PC-9 (cell line): ENCODE measurements around the gene NBEAL2. TPM values are rescaled to one million over a fixed set of nuclear protein-coding genes. Genes with fewer than 3 reads are reported as not detected.

Experiments used
- BruUV-seq: library from RNA; stranded (reverse); fragments of 400-500 nt; replicated peaks from 2 replicates; lab custom pipeline; 2021; lab: Mats Ljungman, UMichigan
- CTCF ChIA-PET: fragments of 300-600 bp; sonication (Branson Sonifier 250); formaldehyde crosslinking; loops from one replicate; lab custom pipeline; 2022; ENCODE audit warnings: antibody characterized with exemption; lab: Charles Lee
- POLR2A ChIA-PET: fragments of 300-600 bp; sonication (Branson Sonifier 250); formaldehyde crosslinking; loops from one replicate; lab custom pipeline; 2022; ENCODE audit warnings: antibody characterized with exemption; ENCODE audit not compliant: unreplicated experiment; lab: Charles Lee
- DNase-seq, 2 experiments: peaks; one replicate each; pipeline versions ENCODE4 v3.0.0 to v3.0.0-alpha.2; 2015 to 2022; ENCODE audit warnings: mixed read lengths in 1 of 2
- H2AFZ ChIP-seq: fragments of 200-600 bp; sonication (generic); 2 replicates; pipeline ENCODE4 v1.8.1; 2017; ENCODE audit warnings: antibody characterized with exemption
- H3F3A ChIP-seq: fragments of 200-600 bp; sonication (generic); 2 replicates; pipeline ENCODE4 v1.8.1; 2017; ENCODE audit warnings: antibody characterized with exemption, mild to moderate bottlenecking, low read depth; ENCODE audit not compliant: insufficient read depth
- H3K27ac ChIP-seq: fragments of 200-600 bp; sonication (generic); 2 replicates; pipeline ENCODE4 v1.6.1; 2016; ENCODE audit warnings: mixed run types
- H3K27me3 ChIP-seq: fragments of 200-600 bp; sonication (generic); 2 replicates; pipeline ENCODE4 v1.6.1; 2016; ENCODE audit warnings: low read depth, mixed run types; ENCODE audit not compliant: insufficient read depth
- H3K36me3 ChIP-seq: fragments of 200-600 bp; sonication (generic); 2 replicates; pipeline ENCODE4 v1.6.1; 2016; ENCODE audit warnings: low read depth, mixed run types
- H3K4me1 ChIP-seq: fragments of 200-600 bp; sonication (generic); replicated peaks from 2 replicates; pipeline ENCODE4 v1.6.1; 2016; ENCODE audit warnings: mixed run types; ENCODE audit not compliant: insufficient read depth
- H3K4me2 ChIP-seq: fragments of 200-600 bp; sonication (generic); 2 replicates; pipeline ENCODE4 v1.6.1; 2017; ENCODE audit warnings: mixed run types
- H3K4me3 ChIP-seq: fragments of 200-600 bp; sonication (generic); 2 replicates; pipeline ENCODE4 v1.6.1; 2016; ENCODE audit warnings: mixed run types
- H3K79me2 ChIP-seq: fragments of 200-600 bp; sonication (generic); 2 replicates; pipeline ENCODE4 v1.6.1; 2017; ENCODE audit warnings: low read depth, mixed run types
- H3K9me2 ChIP-seq: fragments of 200-600 bp; sonication (generic); 2 replicates; pipeline ENCODE4 v1.8.1; 2017; ENCODE audit warnings: mild to moderate bottlenecking; ENCODE audit not compliant: insufficient read depth
- H3K9me3 ChIP-seq: fragments of 200-600 bp; sonication (generic); 2 replicates; pipeline ENCODE4 v1.8.1; 2016; ENCODE audit warnings: low read depth; ENCODE audit not compliant: insufficient read depth
- H4K20me1 ChIP-seq: fragments of 200-600 bp; sonication (generic); 2 replicates; pipeline ENCODE4 v1.8.1; 2017; ENCODE audit not compliant: insufficient read depth
- EZH2 ChIP-seq: fragments of 200-600 bp; sonication (generic); IDR thresholded peaks from 2 replicates; pipeline ENCODE4 v1.8.0; 2017; ENCODE audit warnings: antibody characterized with exemption, low read depth
- intact Hi-C: fragments of 100-400 bp; cut with micrococcal nuclease; formaldehyde crosslinking; loops from one replicate; pipeline ENCODE4 v1.10.0; 2022; ENCODE audit not compliant: unreplicated experiment
- total RNA-seq: library from RNA; stranded (reverse); gene quantifications from 2 replicates; pipeline ENCODE4 v1.2.3, GENCODE V29; 2021
- TF ChIP-seq, protein P1 (sequence below): fragments of 200-600 bp; sonication (generic); conservative IDR thresholded peaks from 2 replicates; pipeline ENCODE4 v1.6.1; 2017; ENCODE audit warnings: mixed run types, antibody characterized with exemption, mild to moderate bottlenecking, moderate library complexity

NBEAL2 gene
- total RNA-seq, 1 experiment from 2014 or later: 81.0 TPM

DNA sequence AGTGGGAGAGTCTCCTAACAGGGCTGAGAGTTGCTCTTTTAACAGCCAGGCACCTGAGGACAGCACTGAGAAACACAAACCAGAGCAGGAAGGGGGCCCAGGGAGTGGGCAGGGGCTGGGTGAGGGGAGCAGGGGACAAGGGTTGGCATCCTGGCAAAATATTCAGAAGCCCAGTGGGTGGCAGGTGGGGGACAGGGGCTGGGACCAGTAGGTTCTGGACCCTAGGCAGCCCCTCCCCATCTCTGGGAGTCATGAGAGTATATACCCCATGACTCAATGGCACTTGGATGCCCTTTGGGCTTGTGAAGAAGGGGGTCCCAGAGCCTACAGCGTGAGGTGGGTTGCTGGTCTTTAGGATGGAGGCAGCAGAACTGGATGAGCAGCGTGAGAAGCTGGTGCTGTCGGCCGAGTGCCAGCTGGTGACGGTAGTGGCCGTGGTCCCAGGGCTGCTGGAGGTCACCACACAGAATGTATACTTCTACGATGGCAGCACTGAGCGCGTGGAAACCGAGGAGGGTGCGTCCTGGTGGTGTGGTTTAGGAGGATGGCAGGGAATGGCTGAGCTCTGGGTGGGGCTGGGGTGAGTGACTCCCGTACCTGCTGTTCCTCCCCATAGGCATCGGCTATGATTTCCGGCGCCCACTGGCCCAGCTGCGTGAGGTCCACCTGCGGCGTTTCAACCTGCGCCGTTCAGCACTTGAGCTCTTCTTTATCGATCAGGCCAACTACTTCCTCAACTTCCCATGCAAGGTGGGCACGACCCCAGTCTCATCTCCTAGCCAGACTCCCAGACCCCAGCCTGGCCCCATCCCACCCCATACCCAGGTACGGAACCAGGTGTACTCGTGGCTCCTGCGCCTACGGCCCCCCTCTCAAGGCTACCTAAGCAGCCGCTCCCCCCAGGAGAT, 24.2 kb downstream of the NBEAL2 start:
- BruUV-seq: no TSS peak
- no peaks in the 10 kb centered on the region for H3K4me1 ChIP-seq
- H3K9me3 ChIP-seq: no peaks in the 10 kb centered on the region
- POLR2A ChIA-PET: no interaction called here
- H3K79me2 ChIP-seq: no peaks in the 10 kb centered on the region
- DNase-seq: no peak
- no peak for TF ChIP-seq EZH2
- H3K4me3 ChIP-seq: no peak overlapping the region
- CTCF ChIA-PET: no interaction called here
- intact Hi-C loops: no loop called here
- no peaks in the 10 kb centered on the region for H3K36me3 ChIP-seq
- H3K27ac ChIP-seq: no peak overlapping the region
- H3F3A ChIP-seq: no peaks in the 10 kb centered on the region
- H4K20me1 ChIP-seq: no peaks in the 10 kb centered on the region
- H3K9me2 ChIP-seq: no peaks in the 10 kb centered on the region
- H3K27me3 ChIP-seq: no peaks in the 10 kb centered on the region
- no peak overlapping the region for H3K4me2 ChIP-seq
- H2AFZ ChIP-seq: no peak overlapping the region

DNA sequence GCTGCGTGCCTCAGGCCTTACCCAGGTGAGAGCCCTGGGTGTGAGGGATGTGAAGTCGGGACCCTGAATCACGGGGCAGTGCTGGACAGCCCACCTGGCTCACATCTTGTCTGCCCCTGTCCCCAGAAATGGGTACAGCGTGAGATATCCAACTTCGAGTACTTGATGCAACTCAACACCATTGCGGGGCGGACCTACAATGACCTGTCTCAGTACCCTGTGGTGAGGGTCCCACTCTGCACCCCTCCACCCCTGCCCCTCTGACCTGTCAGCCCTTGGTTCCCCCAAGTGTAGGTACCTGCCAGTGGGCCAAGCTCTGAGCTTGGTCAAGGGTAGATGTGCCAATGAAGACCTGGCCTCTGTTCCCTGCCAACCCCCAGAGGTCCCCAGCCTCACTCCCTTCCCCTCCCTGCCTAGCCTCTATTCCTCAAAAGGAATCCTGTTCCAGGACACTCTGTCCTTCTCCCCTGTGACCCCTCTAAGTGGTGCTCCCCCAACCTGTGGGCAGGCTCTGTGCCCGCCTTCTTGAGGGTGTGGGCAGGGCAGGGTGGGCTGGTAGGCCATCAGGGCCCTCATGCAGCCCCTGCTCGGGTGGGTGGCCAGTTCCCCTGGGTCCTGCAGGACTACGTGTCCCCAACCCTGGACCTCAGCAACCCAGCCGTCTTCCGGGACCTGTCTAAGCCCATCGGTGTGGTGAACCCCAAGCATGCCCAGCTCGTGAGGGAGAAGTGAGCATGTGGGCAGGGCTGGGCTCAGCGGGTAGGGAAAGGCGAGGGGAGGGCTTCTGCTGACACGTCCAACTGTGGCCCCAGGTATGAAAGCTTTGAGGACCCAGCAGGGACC, 25.1 kb downstream of the NBEAL2 start:
- no peaks in the 10 kb centered on the region for H3K79me2 ChIP-seq
- CTCF ChIA-PET: no interaction called here
- H3K9me3 ChIP-seq: no peaks in the 10 kb centered on the region
- H3K27ac ChIP-seq: no peak overlapping the region
- H3K4me3 ChIP-seq: no peak overlapping the region
- no peaks in the 10 kb centered on the region for H3F3A ChIP-seq
- TF ChIP-seq EZH2: no peak
- TF ChIP-seq, protein P1, sequence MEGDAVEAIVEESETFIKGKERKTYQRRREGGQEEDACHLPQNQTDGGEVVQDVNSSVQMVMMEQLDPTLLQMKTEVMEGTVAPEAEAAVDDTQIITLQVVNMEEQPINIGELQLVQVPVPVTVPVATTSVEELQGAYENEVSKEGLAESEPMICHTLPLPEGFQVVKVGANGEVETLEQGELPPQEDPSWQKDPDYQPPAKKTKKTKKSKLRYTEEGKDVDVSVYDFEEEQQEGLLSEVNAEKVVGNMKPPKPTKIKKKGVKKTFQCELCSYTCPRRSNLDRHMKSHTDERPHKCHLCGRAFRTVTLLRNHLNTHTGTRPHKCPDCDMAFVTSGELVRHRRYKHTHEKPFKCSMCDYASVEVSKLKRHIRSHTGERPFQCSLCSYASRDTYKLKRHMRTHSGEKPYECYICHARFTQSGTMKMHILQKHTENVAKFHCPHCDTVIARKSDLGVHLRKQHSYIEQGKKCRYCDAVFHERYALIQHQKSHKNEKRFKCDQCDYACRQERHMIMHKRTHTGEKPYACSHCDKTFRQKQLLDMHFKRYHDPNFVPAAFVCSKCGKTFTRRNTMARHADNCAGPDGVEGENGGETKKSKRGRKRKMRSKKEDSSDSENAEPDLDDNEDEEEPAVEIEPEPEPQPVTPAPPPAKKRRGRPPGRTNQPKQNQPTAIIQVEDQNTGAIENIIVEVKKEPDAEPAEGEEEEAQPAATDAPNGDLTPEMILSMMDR: no peak
- POLR2A ChIA-PET: no interaction called here
- BruUV-seq: no TSS peak
- H3K36me3 ChIP-seq: no peaks in the 10 kb centered on the region
- H4K20me1 ChIP-seq: no peaks in the 10 kb centered on the region
- no peaks in the 10 kb centered on the region for H3K9me2 ChIP-seq
- no peaks in the 10 kb centered on the region for H3K4me1 ChIP-seq
- intact Hi-C loops: no loop called here
- DNase-seq: no peak
- H3K27me3 ChIP-seq: no peaks in the 10 kb centered on the region
- H3K4me2 ChIP-seq: no peak overlapping the region
- no peak overlapping the region for H2AFZ ChIP-seq

DNA sequence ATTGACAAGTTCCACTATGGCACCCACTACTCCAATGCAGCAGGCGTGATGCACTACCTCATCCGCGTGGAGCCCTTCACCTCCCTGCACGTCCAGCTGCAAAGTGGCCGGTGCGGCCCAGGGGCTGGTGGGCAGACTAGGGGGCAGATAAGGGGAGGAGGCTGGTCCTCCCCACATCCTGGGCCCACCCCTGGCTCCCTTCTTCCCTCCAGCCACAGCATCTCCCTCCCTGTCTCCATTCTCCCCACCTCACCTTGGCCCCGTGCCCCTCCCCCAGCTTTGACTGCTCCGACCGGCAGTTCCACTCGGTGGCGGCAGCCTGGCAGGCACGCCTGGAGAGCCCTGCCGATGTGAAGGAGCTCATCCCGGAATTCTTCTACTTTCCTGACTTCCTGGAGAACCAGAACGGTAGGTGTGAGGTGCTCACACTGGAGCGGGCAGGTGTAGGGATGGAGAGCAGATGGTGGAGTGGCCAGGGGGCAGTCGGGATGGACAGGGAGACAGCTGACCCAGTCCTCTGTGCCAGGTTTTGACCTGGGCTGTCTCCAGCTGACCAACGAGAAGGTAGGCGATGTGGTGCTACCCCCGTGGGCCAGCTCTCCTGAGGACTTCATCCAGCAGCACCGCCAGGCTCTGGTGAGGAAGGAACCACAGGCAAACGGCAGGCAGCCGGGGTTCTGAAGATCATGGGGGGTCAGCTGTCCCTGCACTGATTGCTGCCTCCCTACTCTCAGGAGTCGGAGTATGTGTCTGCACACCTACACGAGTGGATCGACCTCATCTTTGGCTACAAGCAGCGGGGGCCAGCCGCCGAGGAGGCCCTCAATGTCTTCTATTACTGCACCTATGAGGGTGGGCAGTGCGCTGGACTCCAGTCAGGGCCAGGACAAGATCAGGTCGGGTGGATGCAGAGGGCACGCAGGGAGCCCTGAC, 26.0 kb downstream of the NBEAL2 start:
- Histone ChIP-seq H3F3A (no peaks in the 10 kb centered on the region), H3K9me2 (no peaks in the 10 kb centered on the region), H3K4me3 (no peak overlapping the region), H3K9me3 (no peaks in the 10 kb centered on the region), H3K4me1 (no peaks in the 10 kb centered on the region), H4K20me1 (no peaks in the 10 kb centered on the region), H3K27me3 (no peaks in the 10 kb centered on the region), H3K27ac (no peak overlapping the region), H3K4me2 (no peak overlapping the region), H3K79me2 (no peaks in the 10 kb centered on the region), H2AFZ (no peak overlapping the region), H3K36me3 (no peaks in the 10 kb centered on the region)
- no TSS peak for BruUV-seq
- TF ChIP-seq, protein P1: no peak
- no peak for TF ChIP-seq EZH2
- ChIA-PET POLR2A (no interaction called here), CTCF (interaction anchor here (0.6 kb wide), 1 partner anchor 29 kb away, joined by 5 read pairs; no protein-coding TSS in a partner anchor)
- intact Hi-C loops: no loop called here
- no peak for DNase-seq
